DOHH2 (cell line): ENCODE measurements around the gene ITPR2.

ENCODE experiments used
- CTCF ChIP-seq: fragments of 200-600 bp; sonication (generic); IDR thresholded peaks from one replicate; pipeline ENCODE4 v1.5.1; 2014; ENCODE audit warnings: antibody characterized with exemption, mild to moderate bottlenecking, low read depth, low read length; ENCODE audit not compliant: poor library complexity, severe bottlenecking
- EZH2phosphoT487 ChIP-seq: fragments of 200-600 bp; sonication (generic); IDR thresholded peaks from 2 replicates; pipeline ENCODE4 v1.6.1; 2017; ENCODE audit warnings: borderline replicate concordance, mild to moderate bottlenecking, antibody characterized with exemption, low read length, moderate library complexity, mixed read lengths

GRCh38 chr12:26406391-26406790 lies 426.6 kb downstream of the ITPR2 start:
- TF ChIP-seq CTCF, result no peak
- no peak for TF ChIP-seq EZH2phosphoT487
